ENCODE data around the gene KIF26B. TPM values are rescaled to one million over a fixed set of nuclear protein-coding genes. Genes with fewer than 3 reads are reported as not detected.

Gene KIF26B
- total RNA-seq, 1 donor from 2014 or later = 0.49 TPM

GRCh38 chr1:245690156-245690690 is 535.4 kb downstream of the KIF26B start:
- no peaks in the 10 kb centered on the region for H3K9me3 ChIP-seq
- H3K36me3 ChIP-seq = no peaks in the 10 kb centered on the region
- H3K27me3 ChIP-seq = no peaks in the 10 kb centered on the region
- intact Hi-C loops (cut with DNase I) = no loop called here
- TF ChIP-seq POLR2AphosphoS5 (IDR thresholded peaks at IDR 0.05; ENCODE audit: insufficient read depth in 1 of 2, low read depth in 1 of 2) = no peak
- no peak for DNase-seq (ENCODE audit: extremely low spot score in 2 of 2)
- no peaks in the 10 kb centered on the region for H3K4me1 ChIP-seq
- no peak overlapping the region for H3K4me3 ChIP-seq
- no peak overlapping the region for H3K27ac ChIP-seq

GRCh38 chr1:245690946-245691541 is 536.3 kb downstream of the KIF26B start:
- TF ChIP-seq POLR2AphosphoS5 (IDR thresholded peaks at IDR 0.05; ENCODE audit: insufficient read depth in 1 of 2, low read depth in 1 of 2) = no peak
- no peak for TF ChIP-seq CTCF (IDR thresholded peaks at IDR 0.05)
- TF ChIP-seq POLR2A (IDR thresholded peaks at IDR 0.05) = no peak
- H3K27me3 ChIP-seq = no peaks in the 10 kb centered on the region
- no peak for DNase-seq (ENCODE audit: extremely low spot score in 2 of 2)
- no peak overlapping the region for H3K4me3 ChIP-seq
- no peaks in the 10 kb centered on the region for H3K36me3 ChIP-seq
- intact Hi-C loops (cut with DNase I) = no loop called here
- no peaks in the 10 kb centered on the region for H3K9me3 ChIP-seq
- no peaks in the 10 kb centered on the region for H3K4me1 ChIP-seq
- no peak overlapping the region for H3K27ac ChIP-seq

GRCh38 chr1:245691897-245692296 is 537.1 kb downstream of the KIF26B start:
- TF ChIP-seq CTCF (IDR thresholded peaks at IDR 0.05) = no peak
- no peak for TF ChIP-seq POLR2AphosphoS5 (IDR thresholded peaks at IDR 0.05; ENCODE audit: insufficient read depth in 1 of 2, low read depth in 1 of 2)
- TF ChIP-seq POLR2A (IDR thresholded peaks at IDR 0.05) = no peak
- H3K27me3 ChIP-seq = no peaks in the 10 kb centered on the region
- no peak overlapping the region for H3K27ac ChIP-seq
- no peaks in the 10 kb centered on the region for H3K9me3 ChIP-seq
- H3K4me1 ChIP-seq = no peaks in the 10 kb centered on the region
- intact Hi-C loops (cut with DNase I) = no loop called here
- H3K4me3 ChIP-seq = no peak overlapping the region
- DNase-seq (ENCODE audit: extremely low spot score in 2 of 2) = no peak
- no peaks in the 10 kb centered on the region for H3K36me3 ChIP-seq

- no peak for TF ChIP-seq POLR2AphosphoS5 (IDR thresholded peaks at IDR 0.05; ENCODE audit: insufficient read depth in 1 of 2, low read depth in 1 of 2)
- no peak for TF ChIP-seq POLR2A (IDR thresholded peaks at IDR 0.05)
- TF ChIP-seq CTCF (IDR thresholded peaks at IDR 0.05) = no peak
- intact Hi-C loops (cut with DNase I) = no loop called here
- H3K4me1 ChIP-seq = no peaks in the 10 kb centered on the region
- H3K36me3 ChIP-seq = no peaks in the 10 kb centered on the region
- H3K4me3 ChIP-seq = no peak overlapping the region
- no peak for DNase-seq (ENCODE audit: extremely low spot score in 2 of 2)
- no peaks in the 10 kb centered on the region for H3K9me3 ChIP-seq
- no peaks in the 10 kb centered on the region for H3K27me3 ChIP-seq
- no peak overlapping the region for H3K27ac ChIP-seq
Measured at GRCh38 chr1:245692318-245692717, 537.5 kb downstream of the KIF26B start.

GRCh38 chr1:245693116-245693793 is 538.5 kb downstream of the KIF26B start:
- Histone ChIP-seq H3K4me1 (no peaks in the 10 kb centered on the region), H3K9me3 (no peaks in the 10 kb centered on the region), H3K36me3 (no peaks in the 10 kb centered on the region), H3K27ac (no peak overlapping the region), H3K27me3 (no peaks in the 10 kb centered on the region), H3K4me3 (no peak overlapping the region)
- intact Hi-C loops (cut with DNase I) = no loop called here
- no peak for TF ChIP-seq CTCF (IDR thresholded peaks at IDR 0.05)
- TF ChIP-seq POLR2AphosphoS5 (IDR thresholded peaks at IDR 0.05; ENCODE audit: insufficient read depth in 1 of 2, low read depth in 1 of 2) = no peak
- TF ChIP-seq POLR2A (IDR thresholded peaks at IDR 0.05) = no peak
- no peak for DNase-seq (ENCODE audit: extremely low spot score in 2 of 2)
